ENCODE data around the gene SMIM1.

The SMIM1 gene

GRCh38 chr1:3822421-3822820 lies 49.9 kb downstream of the SMIM1 start:
- DNase-seq = no peak

- no peak for DNase-seq
Measured at GRCh38 chr1:3824650-3825049, 52.1 kb downstream of the SMIM1 start.

GRCh38 chr1:3825356-3825755 lies 52.8 kb downstream of the SMIM1 start:
- DNase-seq = no peak
